HEK293T (cell line): ENCODE data around the gene MIEN1.

Experiments
- ARNT ChIP-seq: fragments of 450-650 bp; IDR thresholded peaks from 2 replicates; pipeline ENCODE4 v1.6.1; 2017; ENCODE audit warnings: mild to moderate bottlenecking
- BHLHE40 ChIP-seq: fragments of 450-650 bp; IDR thresholded peaks from 2 replicates; pipeline ENCODE4 v1.6.1; 2016; ENCODE audit warnings: mild to moderate bottlenecking, moderate library complexity, borderline replicate concordance
- CTBP1 ChIP-seq: fragments of 450-650 bp; IDR thresholded peaks from 2 replicates; pipeline ENCODE4 v1.6.1; 2016; ENCODE audit warnings: borderline replicate concordance
- ELF4 ChIP-seq: fragments of 450-650 bp; IDR thresholded peaks from 2 replicates; pipeline ENCODE4 v1.6.1; 2017; ENCODE audit warnings: antibody characterized with exemption
- FOXA1 ChIP-seq: fragments of 450-650 bp; IDR thresholded peaks from 2 replicates; pipeline ENCODE4 v1.6.1; 2016; ENCODE audit warnings: mild to moderate bottlenecking
- FOXK2 ChIP-seq: fragments of 450-650 bp; IDR thresholded peaks from 2 replicates; pipeline ENCODE4 v1.6.1; 2016; ENCODE audit warnings: mild to moderate bottlenecking
- HDGF ChIP-seq: fragments of 450-650 bp; IDR thresholded peaks from 2 replicates; pipeline ENCODE4 v1.6.1; 2017; ENCODE audit warnings: antibody characterized with exemption, borderline replicate concordance
- L3MBTL2 ChIP-seq: fragments of 450-650 bp; conservative IDR thresholded peaks from 2 replicates; pipeline ENCODE4 v1.6.1; 2016; ENCODE audit warnings: mild to moderate bottlenecking
- LEF1 ChIP-seq: fragments of 450-650 bp; IDR thresholded peaks from 2 replicates; pipeline ENCODE4 v1.6.1; 2017; ENCODE audit warnings: mild to moderate bottlenecking, borderline replicate concordance
- NFRKB ChIP-seq: fragments of 450-650 bp; IDR thresholded peaks from 2 replicates; pipeline ENCODE4 v1.6.1; 2016; ENCODE audit warnings: mild to moderate bottlenecking, moderate library complexity
- SP1 ChIP-seq: fragments of 450-650 bp; IDR thresholded peaks from 2 replicates; pipeline ENCODE4 v1.6.1; 2017
- SUZ12 ChIP-seq: fragments of 450-650 bp; IDR thresholded peaks from 2 replicates; pipeline ENCODE4 v1.6.1; 2016; ENCODE audit warnings: mild to moderate bottlenecking
- ZNF384 ChIP-seq: fragments of 450-650 bp; IDR thresholded peaks from 2 replicates; pipeline ENCODE4 v1.6.1; 2016

GRCh38 chr17:39737206-39737759, 7.0 kb upstream of the MIEN1 start:
- TF ChIP-seq FOXA1 (no peak), CTBP1 (no peak), ELF4 (no peak), ARNT (no peak), SP1 (no peak), ZNF384 (no peak), BHLHE40 (no peak), FOXK2 (no peak), NFRKB (no peak), LEF1 (no peak), SUZ12 (no peak), HDGF (no peak), L3MBTL2 (no peak)
